ENCODE data around the gene SNRPD3.

DNA sequence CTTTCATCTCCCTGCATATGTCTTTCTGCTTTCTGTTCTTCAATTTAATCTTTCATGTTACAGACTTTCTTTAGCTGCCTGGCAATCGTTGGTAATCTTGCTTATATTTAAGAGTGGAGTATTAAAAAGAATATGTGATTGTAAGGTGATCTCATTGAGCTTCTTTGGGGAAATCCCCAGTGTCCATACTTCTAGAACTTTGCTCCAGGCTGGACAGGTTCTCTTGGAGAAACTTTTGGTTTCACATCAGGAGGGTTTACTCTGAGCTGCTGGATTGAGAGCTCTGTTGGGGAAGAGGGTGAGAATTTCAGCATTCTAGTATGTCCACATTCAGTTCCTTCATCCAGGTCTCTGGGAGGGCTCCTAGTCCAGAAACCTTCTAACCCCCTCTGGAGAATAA lies 21.0 kb downstream of the SNRPD3 start:
- TF ChIP-seq CTCF (IDR thresholded peaks at IDR 0.05; ENCODE audit: low read depth, low read length, poor library complexity, severe bottlenecking) (no peak), EZH2phosphoT487 (IDR thresholded peaks at IDR 0.05; ENCODE audit: borderline replicate concordance, low read length) (no peak)

Data from DOHH2 (cell line).